NK-92 (cell line): Measurements from ENCODE around the gene ATP5PO.
A peak's percentile ranks its signal among the peaks of the same experiment; 100 is the strongest.

Experiments
- DNase-seq: peaks from one replicate; lab custom pipeline; 2025; ENCODE audit not compliant: unreplicated experiment; lab: John Stamatoyannopoulos, UW

ATP5PO gene

GRCh38 chr21:33915368-33916199 is at the start of gene ATP5PO:
Gene ATP5PO (minus strand): TSS chr21:33915804. CDS start chr21:33915763, 41 bp downstream.
- peak; percentile 78 for DNase-seq

- DNase-seq = no peak
Measured at GRCh38 chr21:33964706-33965325, 49.2 kb upstream of the ATP5PO start.

GRCh38 chr21:33963848-33964555 is 48.4 kb upstream of the ATP5PO start:
- DNase-seq = no peak

- no peak for DNase-seq
Measured at GRCh38 chr21:33962290-33962689, 46.7 kb upstream of the ATP5PO start.

- no peak for DNase-seq
Measured at GRCh38 chr21:33961061-33961460, 45.5 kb upstream of the ATP5PO start.

- no peak for DNase-seq
Measured at GRCh38 chr21:33959680-33960079, 44.1 kb upstream of the ATP5PO start.

GRCh38 chr21:33954395-33954794 is 38.8 kb upstream of the ATP5PO start:
- DNase-seq = no peak

- DNase-seq = no peak
Measured at GRCh38 chr21:33951276-33952178, 35.9 kb upstream of the ATP5PO start.

- DNase-seq = no peak
Measured at GRCh38 chr21:33950431-33951079, 35.0 kb upstream of the ATP5PO start.

- DNase-seq = no peak
Measured at GRCh38 chr21:33949516-33950430, 34.2 kb upstream of the ATP5PO start.

- DNase-seq = no peak
Measured at GRCh38 chr21:33948951-33949444, 33.4 kb upstream of the ATP5PO start.

GRCh38 chr21:33948096-33948950 is 32.7 kb upstream of the ATP5PO start:
- DNase-seq = no peak

GRCh38 chr21:33947451-33948095 is 32.0 kb upstream of the ATP5PO start:
- peak; percentile 26 for DNase-seq

- no peak for DNase-seq
Measured at GRCh38 chr21:33945652-33946270, 30.2 kb upstream of the ATP5PO start.

GRCh38 chr21:33944185-33944763 is 28.7 kb upstream of the ATP5PO start:
- DNase-seq = no peak

GRCh38 chr21:33943293-33943692 is 27.7 kb upstream of the ATP5PO start:
- DNase-seq = no peak

- DNase-seq = no peak
Measured at GRCh38 chr21:33942426-33942825, 26.8 kb upstream of the ATP5PO start.
